ENCODE results near the gene SDSL. TPM values are rescaled to one million over a fixed set of nuclear protein-coding genes. Genes with fewer than 3 reads are reported as not detected.

SDSL gene
- total RNA-seq, 2 experiments from 2014 or later = 0.47 to 0.50 TPM

- Histone ChIP-seq H3K27me3 (ENCODE audit: control insufficient read depth in 1 of 2, insufficient read depth in 2 of 2, low read length in 2 of 2) (peaks cover 80 to 81% of the 10 kb centered on the region in 2 experiments), H3K36me3 (ENCODE audit: insufficient read depth, low read length) (no peaks in the 10 kb centered on the region), H3K4me3 (ENCODE audit: low read length) (no peak overlapping the region), H3K27ac (ENCODE audit: low read depth in 1 of 2, low read length in 2 of 2) (no peak overlapping the region), H3K4me1 (ENCODE audit: insufficient read depth, low read length) (peaks cover 4% of the 10 kb centered on the region), H3K9me3 (ENCODE audit: control insufficient read depth in 1 of 2, insufficient read depth in 1 of 2, low read length in 2 of 2) (peaks cover 0 to 36% of the 10 kb centered on the region in 2 experiments)
- POLR2A ChIA-PET = no interaction called here
- intact Hi-C loops (cut with DNase I, micrococcal nuclease) = no loop called here
- Mint-ChIP-seq H3K27ac (no peak overlapping the region), H3K4me1 (ENCODE audit: low read depth) (peaks cover 17% of the 10 kb centered on the region), H3K9me3 (no peaks in the 10 kb centered on the region), H3K4me3 (no peak overlapping the region), H3K36me3 (ENCODE audit: low read depth) (no peaks in the 10 kb centered on the region), H3K27me3 (peaks cover 94% of the 10 kb centered on the region)
- CTCF ChIA-PET = no interaction called here
- no peak for TF ChIP-seq CTCF (IDR thresholded peaks at IDR 0.05)
- DNase-seq (no peak), ATAC-seq (ENCODE audit: poor library complexity) (no peak)
These were observed 55.6 kb downstream of the SDSL start for GRCh38 chr12:113477842-113478215.

GRCh38 chr12:113478351-113479011 is 56.3 kb downstream of the SDSL start:
- H3K36me3 Mint-ChIP-seq (ENCODE audit: low read depth) = no peaks in the 10 kb centered on the region
- no peaks in the 10 kb centered on the region for H3K9me3 Mint-ChIP-seq
- DNase-seq (no peak), ATAC-seq (ENCODE audit: poor library complexity) (no peak)
- POLR2A ChIA-PET = no interaction called here
- intact Hi-C loops (cut with DNase I, micrococcal nuclease) = no loop called here
- Histone ChIP-seq H3K4me3 (ENCODE audit: low read length) (no peak overlapping the region), H3K4me1 (ENCODE audit: insufficient read depth, low read length) (peaks cover 4% of the 10 kb centered on the region), H3K27ac (ENCODE audit: low read depth in 1 of 2, low read length in 2 of 2) (no peak overlapping the region), H3K9me3 (ENCODE audit: control insufficient read depth in 1 of 2, insufficient read depth in 1 of 2, low read length in 2 of 2) (peaks cover 0 to 34% of the 10 kb centered on the region in 2 experiments), H3K36me3 (ENCODE audit: insufficient read depth, low read length) (no peaks in the 10 kb centered on the region), H3K27me3 (ENCODE audit: control insufficient read depth in 1 of 2, insufficient read depth in 2 of 2, low read length in 2 of 2) (peaks cover 73 to 76% of the 10 kb centered on the region in 2 experiments)
- H3K27ac Mint-ChIP-seq = no peak overlapping the region
- H3K4me1 Mint-ChIP-seq (ENCODE audit: low read depth) = peaks cover 17% of the 10 kb centered on the region
- no peak for TF ChIP-seq CTCF (IDR thresholded peaks at IDR 0.05)
- H3K4me3 Mint-ChIP-seq = no peak overlapping the region
- H3K27me3 Mint-ChIP-seq = peaks cover 94% of the 10 kb centered on the region
- CTCF ChIA-PET = no interaction called here

GRCh38 chr12:113479216-113479589 is 57.0 kb downstream of the SDSL start:
- H3K36me3 Mint-ChIP-seq (ENCODE audit: low read depth) = no peaks in the 10 kb centered on the region
- DNase-seq (no peak), ATAC-seq (ENCODE audit: poor library complexity) (no peak)
- H3K4me3 Mint-ChIP-seq = no peak overlapping the region
- no peak overlapping the region for H3K27ac Mint-ChIP-seq
- intact Hi-C loops (cut with DNase I, micrococcal nuclease) = no loop called here
- no peaks in the 10 kb centered on the region for H3K36me3 ChIP-seq (ENCODE audit: insufficient read depth, low read length)
- CTCF ChIA-PET = no interaction called here
- peaks cover 4% of the 10 kb centered on the region for H3K4me1 ChIP-seq (ENCODE audit: insufficient read depth, low read length)
- peaks cover 0 to 34% of the 10 kb centered on the region in 2 experiments for H3K9me3 ChIP-seq (ENCODE audit: control insufficient read depth in 1 of 2, insufficient read depth in 1 of 2, low read length in 2 of 2)
- H3K27me3 ChIP-seq (ENCODE audit: control insufficient read depth in 1 of 2, insufficient read depth in 2 of 2, low read length in 2 of 2) = peaks cover 66 to 74% of the 10 kb centered on the region in 2 experiments
- no peaks in the 10 kb centered on the region for H3K9me3 Mint-ChIP-seq
- H3K27ac ChIP-seq (ENCODE audit: low read depth in 1 of 2, low read length in 2 of 2) = no peak overlapping the region
- H3K4me1 Mint-ChIP-seq (ENCODE audit: low read depth) = peaks cover 14% of the 10 kb centered on the region
- H3K4me3 ChIP-seq (ENCODE audit: low read length) = no peak overlapping the region
- peaks cover 94% of the 10 kb centered on the region for H3K27me3 Mint-ChIP-seq
- POLR2A ChIA-PET = no interaction called here
- TF ChIP-seq CTCF (IDR thresholded peaks at IDR 0.05) = no peak
